ENCODE results near the gene DCAF4. TPM values are rescaled to one million over a fixed set of nuclear protein-coding genes. Genes with fewer than 3 reads are reported as not detected.

The DCAF4 gene
- total and polyA plus RNA-seq, 3 experiments from 2014 or later: 7.3 to 26.8 (median 22.5) TPM

DNA sequence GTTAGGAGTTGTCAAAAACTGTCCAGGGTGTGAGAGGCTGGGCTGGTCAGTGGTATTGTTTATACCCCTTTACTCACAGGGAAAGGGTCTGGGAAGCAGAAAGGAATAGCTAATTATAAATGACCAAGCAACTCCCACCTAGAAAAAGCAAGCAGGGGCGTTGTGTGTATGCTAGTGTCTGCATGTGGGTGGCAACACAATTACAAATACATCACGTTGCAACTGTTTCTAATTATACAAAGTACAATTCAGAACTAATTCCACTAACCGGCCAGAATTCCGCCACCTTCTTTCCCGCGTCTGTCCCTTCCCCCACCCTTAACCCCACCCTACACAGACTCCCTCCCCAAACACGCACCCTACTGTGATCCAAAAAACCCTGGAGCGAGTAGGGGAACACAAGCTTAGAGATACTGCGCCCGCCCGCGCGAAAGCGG lies 34.6 kb upstream of the DCAF4 start:
- Histone ChIP-seq H3K27ac (ENCODE audit: low read depth, low read length) (no peak overlapping the region), H3K4me3 (ENCODE audit: low read length) (peak overlapping the region; percentile 85), H3K36me3 (ENCODE audit: insufficient read depth, low read length) (no peaks in the 10 kb centered on the region), H3K9me3 (ENCODE audit: low read length) (no peaks in the 10 kb centered on the region), H3K4me1 (ENCODE audit: insufficient read depth, low read length) (peaks cover 26% of the 10 kb centered on the region), H3K27me3 (ENCODE audit: insufficient read depth, low read length, poor library complexity, severe bottlenecking) (peaks cover 32% of the 10 kb centered on the region)
- no peak for DNase-seq
- peaks cover 28 to 31% (median 29%) of the 10 kb centered on the region in 3 donors for H3K4me1 Mint-ChIP-seq
- peak overlapping the region; percentile 91 to 98 (median 94) for H3K4me3 Mint-ChIP-seq
- peaks cover 0 to 7% (median 0%) of the 10 kb centered on the region in 3 donors for H3K36me3 Mint-ChIP-seq
- peaks cover 24 to 53% of the 10 kb centered on the region in 2 donors for H3K27me3 Mint-ChIP-seq
- no peaks in the 10 kb centered on the region for H3K9me3 Mint-ChIP-seq
- ChIA-PET CTCF (interaction anchor here (1.6 kb wide), 2 partner anchors 12 to 375 kb away, joined by 5 to 7 read pairs; no protein-coding TSS in a partner anchor), POLR2A (no interaction called here)
- H3K27ac Mint-ChIP-seq: peak overlapping the region in 1 of 8 donors; percentile 21

- H3K4me3 Mint-ChIP-seq: peak overlapping the region; percentile 91 to 98 (median 94)
- H3K27ac ChIP-seq (ENCODE audit: low read depth, low read length): no peak overlapping the region
- no peaks in the 10 kb centered on the region for H3K9me3 ChIP-seq (ENCODE audit: low read length)
- H3K9me3 Mint-ChIP-seq: no peaks in the 10 kb centered on the region
- ChIA-PET POLR2A (no interaction called here), CTCF (interaction anchor here (1.6 kb wide), 2 partner anchors 12 to 376 kb away, joined by 5 to 7 read pairs; no protein-coding TSS in a partner anchor)
- H3K36me3 Mint-ChIP-seq: peaks cover 0 to 7% (median 0%) of the 10 kb centered on the region in 3 donors
- peaks cover 29 to 57% of the 10 kb centered on the region in 2 donors for H3K27me3 Mint-ChIP-seq
- DNase-seq: peak; percentile 6 to 49 (median 16)
- H3K27ac Mint-ChIP-seq: peak overlapping the region in 7 of 8 donors; percentile 8 to 93 (median 51)
- peak overlapping the region; percentile 85 for H3K4me3 ChIP-seq (ENCODE audit: low read length)
- no peaks in the 10 kb centered on the region for H3K36me3 ChIP-seq (ENCODE audit: insufficient read depth, low read length)
- H3K4me1 ChIP-seq (ENCODE audit: insufficient read depth, low read length): peaks cover 26% of the 10 kb centered on the region
- H3K4me1 Mint-ChIP-seq: peaks cover 28 to 31% (median 29%) of the 10 kb centered on the region in 3 donors
- peaks cover 34% of the 10 kb centered on the region for H3K27me3 ChIP-seq (ENCODE audit: insufficient read depth, low read length, poor library complexity, severe bottlenecking)
These were observed 34.0 kb upstream of the DCAF4 start for GRCh38 chr14:72892103-72892878.

GRCh38 chr14:72892879-72893635 lies 33.2 kb upstream of the DCAF4 start:
- H3K27me3 Mint-ChIP-seq: peaks cover 35 to 64% of the 10 kb centered on the region in 2 donors

DNA sequence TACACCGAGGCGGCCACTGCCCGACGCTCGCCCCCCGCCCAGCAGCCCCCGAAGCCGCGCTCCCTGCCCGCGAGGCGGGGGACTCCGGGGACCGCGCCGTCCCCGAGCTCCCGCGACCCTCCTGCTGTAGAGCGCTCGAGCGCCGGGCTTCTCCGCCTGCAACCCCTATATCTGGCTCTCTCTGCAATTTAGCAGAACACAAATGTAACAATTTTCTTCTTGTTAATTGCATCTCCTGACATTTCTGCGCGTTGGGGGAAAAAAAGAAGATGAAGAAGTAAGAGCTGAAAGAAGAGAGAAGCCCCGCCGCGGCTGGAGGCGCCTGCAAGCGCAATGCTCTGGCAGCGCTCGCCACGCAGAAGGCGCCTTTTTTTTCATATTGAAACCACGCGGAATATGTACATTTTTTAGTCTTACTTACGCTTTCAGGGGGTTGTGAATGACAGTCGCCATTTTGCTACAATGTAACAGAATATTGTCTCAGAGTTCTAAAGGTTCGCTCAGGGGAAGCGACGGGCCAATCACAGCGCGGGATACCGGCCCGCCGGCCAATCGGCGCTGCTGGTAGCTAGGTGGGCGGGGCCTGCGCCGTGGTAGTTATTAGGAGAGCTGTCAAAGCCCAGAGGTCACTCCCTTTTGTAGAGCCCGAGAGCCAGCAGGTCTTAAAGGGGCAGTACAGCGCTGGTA lies 32.5 kb upstream of the DCAF4 start, which contains the start of gene DPF3:
DPF3 (minus strand) TSS at position 466 of the 687 bp plus-strand sequence; CDS start at position 453, 13 bp downstream.
- Mint-ChIP-seq H3K27ac (peak within 1 kb of the TSS; percentile 23 to 90 (median 78)), H3K4me1 (peaks cover 28 to 31% (median 29%) of the 10 kb centered on the region in 3 donors), H3K4me3 (peak within 1 kb of the TSS; percentile 94 to 99 (median 97)), H3K27me3 (peaks cover 35 to 64% of the 10 kb centered on the region in 2 donors), H3K9me3 (no peaks in the 10 kb centered on the region), H3K36me3 (peaks cover 0 to 7% (median 0%) of the 10 kb centered on the region in 3 donors)
- Histone ChIP-seq H3K27me3 (ENCODE audit: insufficient read depth, low read length, poor library complexity, severe bottlenecking) (peaks cover 34% of the 10 kb centered on the region), H3K36me3 (ENCODE audit: insufficient read depth, low read length) (no peaks in the 10 kb centered on the region), H3K4me1 (ENCODE audit: insufficient read depth, low read length) (peaks cover 26% of the 10 kb centered on the region), H3K9me3 (ENCODE audit: low read length) (no peaks in the 10 kb centered on the region), H3K4me3 (ENCODE audit: low read length) (peak within 1 kb of the TSS; percentile 85), H3K27ac (ENCODE audit: low read depth, low read length) (peak within 1 kb of the TSS; percentile 16)
- CTCF ChIA-PET: interaction anchor here (0.5 to 2.8 kb wide), 5 partner anchors 9 to 389 kb away, joined by 3 to 11 read pairs (median 4); no protein-coding TSS in a partner anchor
- DNase-seq: peak; percentile 88 to 92 (median 89)
- POLR2A ChIA-PET: interaction anchor here (0.9 to 1.5 kb wide), 3 partner anchors 33 to 374 kb away, joined by 3 to 6 read pairs (median 5); no protein-coding TSS in a partner anchor

More at GRCh38 chr14:72892879-72893635, 33.2 kb upstream of the DCAF4 start:
- H3K9me3 ChIP-seq (ENCODE audit: low read length): no peaks in the 10 kb centered on the region
- H3K27ac ChIP-seq (ENCODE audit: low read depth, low read length): peak overlapping the region; percentile 16
- Mint-ChIP-seq H3K9me3 (no peaks in the 10 kb centered on the region), H3K27ac (peak overlapping the region in 6 of 8 donors; percentile 35 to 93 (median 71)), H3K4me1 (peaks cover 28 to 31% (median 29%) of the 10 kb centered on the region in 3 donors), H3K36me3 (peaks cover 0 to 7% (median 0%) of the 10 kb centered on the region in 3 donors), H3K4me3 (peak overlapping the region; percentile 91 to 98 (median 94))
- ChIA-PET POLR2A (interaction anchor here (1.5 kb wide), 1 partner anchor 374 kb away, joined by 6 read pairs; no protein-coding TSS in a partner anchor), CTCF (interaction anchor here (0.9 to 2.8 kb wide), 3 partner anchors 10 to 388 kb away, joined by 3 to 11 read pairs (median 6); no protein-coding TSS in a partner anchor)
- peak; percentile 10 to 54 (median 15) for DNase-seq
- peaks cover 34% of the 10 kb centered on the region for H3K27me3 ChIP-seq (ENCODE audit: insufficient read depth, low read length, poor library complexity, severe bottlenecking)
- H3K4me1 ChIP-seq (ENCODE audit: insufficient read depth, low read length): peaks cover 26% of the 10 kb centered on the region
- H3K4me3 ChIP-seq (ENCODE audit: low read length): peak overlapping the region; percentile 85
- no peaks in the 10 kb centered on the region for H3K36me3 ChIP-seq (ENCODE audit: insufficient read depth, low read length)

GRCh38 chr14:72894323-72894622 lies 32.0 kb upstream of the DCAF4 start:
- Mint-ChIP-seq H3K36me3 (peaks cover 0 to 7% (median 0%) of the 10 kb centered on the region in 3 donors), H3K27ac (peak overlapping the region in 7 of 8 donors; percentile 12 to 90 (median 73))
- peaks cover 34% of the 10 kb centered on the region for H3K27me3 ChIP-seq (ENCODE audit: insufficient read depth, low read length, poor library complexity, severe bottlenecking)

DNA sequence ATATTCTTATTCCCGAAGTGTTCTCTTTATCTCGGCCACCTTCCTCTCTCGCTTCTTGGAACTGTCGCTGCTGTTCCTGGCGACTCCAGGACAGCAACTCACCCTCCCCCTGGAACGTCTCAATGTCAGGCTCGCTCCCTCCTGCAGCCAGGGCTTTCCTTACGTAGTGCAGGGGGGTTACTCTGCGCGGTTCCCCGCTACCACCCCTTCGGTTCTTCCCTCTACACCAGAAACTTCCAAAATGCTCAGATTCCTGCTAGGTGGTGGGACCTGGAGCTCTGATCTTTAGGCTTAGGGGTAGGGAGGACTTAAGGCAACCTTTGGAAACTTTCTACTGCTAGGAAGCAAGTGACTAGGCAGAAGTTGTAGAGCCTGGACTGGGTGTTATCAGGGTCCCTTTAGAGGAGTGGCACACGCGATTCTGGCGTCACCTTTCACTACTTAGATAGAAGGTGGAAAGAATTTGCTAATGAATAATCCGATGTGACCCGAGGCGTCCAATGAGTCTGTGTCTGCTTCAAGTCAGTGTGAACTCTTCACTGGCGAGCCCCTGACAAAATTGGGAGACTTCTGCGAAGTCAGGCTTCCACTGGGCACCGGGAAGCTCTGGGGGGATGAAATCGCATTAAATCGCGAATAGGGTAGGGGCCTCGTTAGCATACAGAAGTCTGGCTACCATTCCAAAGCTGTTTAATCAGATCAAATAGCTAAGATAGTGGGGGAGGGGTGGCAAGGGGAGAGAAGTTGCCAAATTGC lies 31.5 kb upstream of the DCAF4 start:
- Mint-ChIP-seq H3K27me3 (peaks cover 35 to 66% of the 10 kb centered on the region in 2 donors), H3K4me1 (peaks cover 28 to 31% (median 29%) of the 10 kb centered on the region in 3 donors), H3K4me3 (peak overlapping the region; percentile 88 to 99 (median 94)), H3K27ac (peak overlapping the region in 5 of 8 donors; percentile 1 to 90 (median 69)), H3K36me3 (peaks cover 0 to 7% (median 0%) of the 10 kb centered on the region in 3 donors), H3K9me3 (no peaks in the 10 kb centered on the region)
- peaks cover 26% of the 10 kb centered on the region for H3K4me1 ChIP-seq (ENCODE audit: insufficient read depth, low read length)
- H3K9me3 ChIP-seq (ENCODE audit: low read length): no peaks in the 10 kb centered on the region
- CTCF ChIA-PET: interaction anchor here (0.5 to 2.8 kb wide), 7 partner anchors 8 to 378 kb away, joined by 3 to 11 read pairs (median 3); no protein-coding TSS in a partner anchor
- no peak overlapping the region for H3K27ac ChIP-seq (ENCODE audit: low read depth, low read length)
- DNase-seq: peak in 2 of 5 donors; percentile 1 to 21
- H3K4me3 ChIP-seq (ENCODE audit: low read length): peak overlapping the region; percentile 85
- no peaks in the 10 kb centered on the region for H3K36me3 ChIP-seq (ENCODE audit: insufficient read depth, low read length)
- peaks cover 34% of the 10 kb centered on the region for H3K27me3 ChIP-seq (ENCODE audit: insufficient read depth, low read length, poor library complexity, severe bottlenecking)
- POLR2A ChIA-PET: interaction anchor here (0.9 to 1.1 kb wide), 2 partner anchors 32 to 298 kb away, joined by 3 to 5 read pairs; no protein-coding TSS in a partner anchor

More at GRCh38 chr14:72894323-72894622, 32.0 kb upstream of the DCAF4 start:
- CTCF ChIA-PET: interaction anchor here (0.5 to 2.8 kb wide), 5 partner anchors 9 to 389 kb away, joined by 3 to 11 read pairs (median 4); no protein-coding TSS in a partner anchor
- POLR2A ChIA-PET: interaction anchor here (0.9 to 1.5 kb wide), 3 partner anchors 32 to 375 kb away, joined by 3 to 6 read pairs (median 5); no protein-coding TSS in a partner anchor
- peak overlapping the region; percentile 88 to 99 (median 94) for H3K4me3 Mint-ChIP-seq
- Histone ChIP-seq H3K27ac (ENCODE audit: low read depth, low read length) (peak overlapping the region; percentile 12), H3K9me3 (ENCODE audit: low read length) (no peaks in the 10 kb centered on the region), H3K4me3 (ENCODE audit: low read length) (peak overlapping the region; percentile 85), H3K36me3 (ENCODE audit: insufficient read depth, low read length) (no peaks in the 10 kb centered on the region), H3K4me1 (ENCODE audit: insufficient read depth, low read length) (peaks cover 26% of the 10 kb centered on the region)
- no peak for DNase-seq
- H3K4me1 Mint-ChIP-seq: peaks cover 28 to 31% (median 29%) of the 10 kb centered on the region in 3 donors
- H3K9me3 Mint-ChIP-seq: no peaks in the 10 kb centered on the region
- peaks cover 35 to 68% of the 10 kb centered on the region in 2 donors for H3K27me3 Mint-ChIP-seq
